ENCODE measurements around the gene FJX1. TPM values are rescaled to one million over a fixed set of nuclear protein-coding genes. Genes with fewer than 3 reads are reported as not detected.

Gene FJX1
- total RNA-seq, 1 experiment from 2014 or later: 8.3 TPM

DNA sequence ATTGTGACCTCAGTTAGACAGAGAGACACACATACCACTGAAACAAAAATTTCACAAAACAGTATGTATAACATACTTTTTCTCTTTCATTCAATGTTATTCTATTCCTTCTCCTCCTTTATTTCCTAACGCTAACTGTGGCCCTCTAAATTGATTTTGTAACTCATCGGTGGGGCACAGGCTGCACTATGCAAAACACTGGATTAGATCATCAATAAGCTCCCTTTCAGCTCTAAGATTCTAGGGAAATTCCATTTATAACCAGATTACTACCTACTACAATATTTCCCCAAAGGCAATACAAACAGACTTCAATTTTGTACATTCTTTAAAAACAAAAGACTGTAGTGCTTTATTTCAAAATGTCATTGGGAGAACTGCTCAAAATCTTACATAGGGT lies 6.1 kb downstream of the FJX1 start (continued):
- TF ChIP-seq ARID4B (CRISPR knock-in tag; IDR thresholded peaks at IDR 0.05; ENCODE audit: borderline replicate concordance) (no peak), ZNF416 (CRISPR knock-in tag; IDR thresholded peaks at IDR 0.05) (no peak)

DNA sequence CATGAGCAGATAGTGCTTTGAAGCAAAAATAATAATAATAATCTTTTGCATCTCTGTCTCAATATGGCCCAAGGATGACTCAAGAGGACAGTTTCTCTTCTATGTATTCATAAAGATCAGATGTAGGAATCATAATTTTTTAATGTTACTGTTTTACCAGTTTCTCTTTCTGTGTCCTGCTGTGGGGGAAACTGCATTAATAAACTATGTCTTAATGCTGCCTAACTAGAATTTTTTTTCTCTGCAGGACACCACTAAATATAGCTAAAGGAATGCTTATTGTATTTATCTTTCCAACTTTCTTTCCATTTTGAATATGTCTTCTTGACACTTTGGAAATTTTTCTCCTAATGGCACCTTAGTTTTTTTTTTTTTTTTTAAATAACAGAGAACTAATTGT lies 6.5 kb downstream of the FJX1 start:
- TF ChIP-seq RORB (CRISPR knock-in tag; IDR thresholded peaks at IDR 0.05) (no peak), RELA (CRISPR knock-in tag; IDR thresholded peaks at IDR 0.05; ENCODE audit: borderline replicate concordance) (no peak), PRRX2 (CRISPR knock-in tag; IDR thresholded peaks at IDR 0.05) (no peak), ZBTB43 (CRISPR knock-in tag; IDR thresholded peaks at IDR 0.05) (no peak), JUN (CRISPR knock-in tag; IDR thresholded peaks at IDR 0.05) (no peak), CREM (CRISPR knock-in tag; IDR thresholded peaks at IDR 0.05) (no peak), HMGXB4 (CRISPR knock-in tag; IDR thresholded peaks at IDR 0.05) (no peak)
- TF ChIP-seq, protein P1, sequence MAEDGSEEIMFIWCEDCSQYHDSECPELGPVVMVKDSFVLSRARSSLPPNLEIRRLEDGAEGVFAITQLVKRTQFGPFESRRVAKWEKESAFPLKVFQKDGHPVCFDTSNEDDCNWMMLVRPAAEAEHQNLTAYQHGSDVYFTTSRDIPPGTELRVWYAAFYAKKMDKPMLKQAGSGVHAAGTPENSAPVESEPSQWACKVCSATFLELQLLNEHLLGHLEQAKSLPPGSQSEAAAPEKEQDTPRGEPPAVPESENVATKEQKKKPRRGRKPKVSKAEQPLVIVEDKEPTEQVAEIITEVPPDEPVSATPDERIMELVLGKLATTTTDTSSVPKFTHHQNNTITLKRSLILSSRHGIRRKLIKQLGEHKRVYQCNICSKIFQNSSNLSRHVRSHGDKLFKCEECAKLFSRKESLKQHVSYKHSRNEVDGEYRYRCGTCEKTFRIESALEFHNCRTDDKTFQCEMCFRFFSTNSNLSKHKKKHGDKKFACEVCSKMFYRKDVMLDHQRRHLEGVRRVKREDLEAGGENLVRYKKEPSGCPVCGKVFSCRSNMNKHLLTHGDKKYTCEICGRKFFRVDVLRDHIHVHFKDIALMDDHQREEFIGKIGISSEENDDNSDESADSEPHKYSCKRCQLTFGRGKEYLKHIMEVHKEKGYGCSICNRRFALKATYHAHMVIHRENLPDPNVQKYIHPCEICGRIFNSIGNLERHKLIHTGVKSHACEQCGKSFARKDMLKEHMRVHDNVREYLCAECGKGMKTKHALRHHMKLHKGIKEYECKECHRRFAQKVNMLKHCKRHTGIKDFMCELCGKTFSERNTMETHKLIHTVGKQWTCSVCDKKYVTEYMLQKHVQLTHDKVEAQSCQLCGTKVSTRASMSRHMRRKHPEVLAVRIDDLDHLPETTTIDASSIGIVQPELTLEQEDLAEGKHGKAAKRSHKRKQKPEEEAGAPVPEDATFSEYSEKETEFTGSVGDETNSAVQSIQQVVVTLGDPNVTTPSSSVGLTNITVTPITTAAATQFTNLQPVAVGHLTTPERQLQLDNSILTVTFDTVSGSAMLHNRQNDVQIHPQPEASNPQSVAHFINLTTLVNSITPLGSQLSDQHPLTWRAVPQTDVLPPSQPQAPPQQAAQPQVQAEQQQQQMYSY (CRISPR knock-in tag; IDR thresholded peaks at IDR 0.05): no peak
- TF ChIP-seq, protein P2, sequence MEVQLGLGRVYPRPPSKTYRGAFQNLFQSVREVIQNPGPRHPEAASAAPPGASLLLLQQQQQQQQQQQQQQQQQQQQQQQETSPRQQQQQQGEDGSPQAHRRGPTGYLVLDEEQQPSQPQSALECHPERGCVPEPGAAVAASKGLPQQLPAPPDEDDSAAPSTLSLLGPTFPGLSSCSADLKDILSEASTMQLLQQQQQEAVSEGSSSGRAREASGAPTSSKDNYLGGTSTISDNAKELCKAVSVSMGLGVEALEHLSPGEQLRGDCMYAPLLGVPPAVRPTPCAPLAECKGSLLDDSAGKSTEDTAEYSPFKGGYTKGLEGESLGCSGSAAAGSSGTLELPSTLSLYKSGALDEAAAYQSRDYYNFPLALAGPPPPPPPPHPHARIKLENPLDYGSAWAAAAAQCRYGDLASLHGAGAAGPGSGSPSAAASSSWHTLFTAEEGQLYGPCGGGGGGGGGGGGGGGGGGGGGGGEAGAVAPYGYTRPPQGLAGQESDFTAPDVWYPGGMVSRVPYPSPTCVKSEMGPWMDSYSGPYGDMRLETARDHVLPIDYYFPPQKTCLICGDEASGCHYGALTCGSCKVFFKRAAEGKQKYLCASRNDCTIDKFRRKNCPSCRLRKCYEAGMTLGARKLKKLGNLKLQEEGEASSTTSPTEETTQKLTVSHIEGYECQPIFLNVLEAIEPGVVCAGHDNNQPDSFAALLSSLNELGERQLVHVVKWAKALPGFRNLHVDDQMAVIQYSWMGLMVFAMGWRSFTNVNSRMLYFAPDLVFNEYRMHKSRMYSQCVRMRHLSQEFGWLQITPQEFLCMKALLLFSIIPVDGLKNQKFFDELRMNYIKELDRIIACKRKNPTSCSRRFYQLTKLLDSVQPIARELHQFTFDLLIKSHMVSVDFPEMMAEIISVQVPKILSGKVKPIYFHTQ (CRISPR knock-in tag; IDR thresholded peaks at IDR 0.05): no peak
- TF ChIP-seq, protein P3, sequence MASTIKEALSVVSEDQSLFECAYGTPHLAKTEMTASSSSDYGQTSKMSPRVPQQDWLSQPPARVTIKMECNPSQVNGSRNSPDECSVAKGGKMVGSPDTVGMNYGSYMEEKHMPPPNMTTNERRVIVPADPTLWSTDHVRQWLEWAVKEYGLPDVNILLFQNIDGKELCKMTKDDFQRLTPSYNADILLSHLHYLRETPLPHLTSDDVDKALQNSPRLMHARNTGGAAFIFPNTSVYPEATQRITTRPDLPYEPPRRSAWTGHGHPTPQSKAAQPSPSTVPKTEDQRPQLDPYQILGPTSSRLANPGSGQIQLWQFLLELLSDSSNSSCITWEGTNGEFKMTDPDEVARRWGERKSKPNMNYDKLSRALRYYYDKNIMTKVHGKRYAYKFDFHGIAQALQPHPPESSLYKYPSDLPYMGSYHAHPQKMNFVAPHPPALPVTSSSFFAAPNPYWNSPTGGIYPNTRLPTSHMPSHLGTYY (CRISPR knock-in tag; IDR thresholded peaks at IDR 0.05): no peak
- DNase-seq (ENCODE audit: low spot score) (no peak), ATAC-seq (no peak)
- Mint-ChIP-seq H3K27ac (no peak overlapping the region), H3K4me3 (no peak overlapping the region), H3K27me3 (ENCODE audit: low read depth) (peaks cover 40% of the 10 kb centered on the region), H3K36me3 (no peaks in the 10 kb centered on the region), H3K4me1 (peaks cover 30% of the 10 kb centered on the region), H3K9me3 (peaks cover 6% of the 10 kb centered on the region; the same call in 1 of the 2 replicates)
- POLR2A ChIA-PET: no interaction called here
- CTCF ChIA-PET: interaction anchor here (3.0 kb wide), 1 partner anchor 197 kb away, joined by 17 read pairs; no protein-coding TSS in a partner anchor
